Fibroblast of pulmonary artery (primary cell): ENCODE data around the gene ARL6IP5.
A peak's percentile ranks its signal among the peaks of the same experiment; 100 is the strongest.

Source experiments
- DNase-seq: peaks from one replicate; pipeline ENCODE4 v3.0.0-alpha.2; 2010; ENCODE audit warnings: low read depth
- H3K4me3 ChIP-seq: replicated peaks from 2 replicates; pipeline ENCODE4 v1.5.1; 2011; ENCODE audit warnings: low read depth, mild to moderate bottlenecking, control low read depth, low read length, moderate library complexity
- TF ChIP-seq, protein P1 (sequence below): IDR thresholded peaks from 2 replicates; pipeline ENCODE4 v1.5.1; 2011; ENCODE audit warnings: mild to moderate bottlenecking, control low read depth, low read length, inconsistent platforms; ENCODE audit errors: missing control alignments

The ARL6IP5 gene

DNA sequence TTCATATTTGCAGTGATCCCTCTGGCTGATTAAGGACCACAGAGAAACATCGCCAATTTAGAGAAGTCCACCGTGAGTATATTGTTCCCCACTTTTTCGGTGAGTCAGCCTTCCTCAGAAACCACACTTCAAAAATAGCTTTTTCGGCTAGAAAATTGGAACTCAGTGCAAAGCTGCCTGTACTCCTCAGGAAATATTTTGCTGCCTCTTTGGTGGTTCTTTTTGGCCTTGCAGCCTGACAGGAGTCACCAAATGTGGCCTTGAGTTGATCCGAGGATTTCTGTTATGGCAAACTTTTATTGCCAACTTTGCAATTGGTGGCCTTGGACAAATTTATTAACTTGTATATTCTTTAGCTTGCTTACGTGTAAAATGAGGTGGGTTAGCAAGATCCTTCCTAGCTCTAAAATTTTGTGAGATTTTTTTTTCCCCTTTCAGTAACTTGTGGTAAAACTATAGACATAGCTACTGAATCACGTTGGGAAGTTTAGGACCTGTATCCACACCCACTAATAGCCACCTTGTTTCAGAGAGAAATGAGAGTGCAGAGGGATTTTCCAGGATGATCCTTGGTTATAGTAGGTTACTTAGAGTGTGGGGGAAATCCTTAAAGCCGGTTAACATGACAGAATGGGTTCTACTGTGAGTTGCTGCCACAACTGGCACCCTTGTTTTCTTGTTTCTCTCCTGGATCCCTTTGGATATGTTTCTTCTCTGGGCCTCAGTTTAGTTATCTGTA is 9.9 kb downstream of the ARL6IP5 start:
- DNase-seq: peak; percentile 23
- TF ChIP-seq, protein P1, sequence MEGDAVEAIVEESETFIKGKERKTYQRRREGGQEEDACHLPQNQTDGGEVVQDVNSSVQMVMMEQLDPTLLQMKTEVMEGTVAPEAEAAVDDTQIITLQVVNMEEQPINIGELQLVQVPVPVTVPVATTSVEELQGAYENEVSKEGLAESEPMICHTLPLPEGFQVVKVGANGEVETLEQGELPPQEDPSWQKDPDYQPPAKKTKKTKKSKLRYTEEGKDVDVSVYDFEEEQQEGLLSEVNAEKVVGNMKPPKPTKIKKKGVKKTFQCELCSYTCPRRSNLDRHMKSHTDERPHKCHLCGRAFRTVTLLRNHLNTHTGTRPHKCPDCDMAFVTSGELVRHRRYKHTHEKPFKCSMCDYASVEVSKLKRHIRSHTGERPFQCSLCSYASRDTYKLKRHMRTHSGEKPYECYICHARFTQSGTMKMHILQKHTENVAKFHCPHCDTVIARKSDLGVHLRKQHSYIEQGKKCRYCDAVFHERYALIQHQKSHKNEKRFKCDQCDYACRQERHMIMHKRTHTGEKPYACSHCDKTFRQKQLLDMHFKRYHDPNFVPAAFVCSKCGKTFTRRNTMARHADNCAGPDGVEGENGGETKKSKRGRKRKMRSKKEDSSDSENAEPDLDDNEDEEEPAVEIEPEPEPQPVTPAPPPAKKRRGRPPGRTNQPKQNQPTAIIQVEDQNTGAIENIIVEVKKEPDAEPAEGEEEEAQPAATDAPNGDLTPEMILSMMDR: no peak
- no peak overlapping the region for H3K4me3 ChIP-seq

DNA sequence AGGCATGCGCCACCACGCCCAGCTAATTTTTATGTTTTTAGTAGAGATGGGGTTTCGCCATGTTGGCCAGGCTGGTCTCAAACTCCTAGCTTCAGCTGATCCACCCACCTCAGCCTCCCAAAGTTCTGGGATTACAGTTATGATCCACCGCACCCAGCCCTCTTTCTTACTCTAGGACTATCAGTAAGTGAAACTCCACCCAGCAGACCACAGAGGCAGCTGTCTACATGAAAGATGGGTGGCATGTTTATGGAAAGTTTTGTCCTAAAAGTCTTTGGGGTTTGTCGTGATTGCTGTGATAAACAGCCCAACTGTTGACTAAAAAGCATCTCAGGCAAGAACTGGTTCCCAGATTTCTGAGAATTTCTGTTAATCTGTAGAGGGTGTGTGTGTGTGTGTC is 10.9 kb downstream of the ARL6IP5 start:
- TF ChIP-seq, protein P1: no peak
- H3K4me3 ChIP-seq: no peak overlapping the region
- DNase-seq: no peak

DNA sequence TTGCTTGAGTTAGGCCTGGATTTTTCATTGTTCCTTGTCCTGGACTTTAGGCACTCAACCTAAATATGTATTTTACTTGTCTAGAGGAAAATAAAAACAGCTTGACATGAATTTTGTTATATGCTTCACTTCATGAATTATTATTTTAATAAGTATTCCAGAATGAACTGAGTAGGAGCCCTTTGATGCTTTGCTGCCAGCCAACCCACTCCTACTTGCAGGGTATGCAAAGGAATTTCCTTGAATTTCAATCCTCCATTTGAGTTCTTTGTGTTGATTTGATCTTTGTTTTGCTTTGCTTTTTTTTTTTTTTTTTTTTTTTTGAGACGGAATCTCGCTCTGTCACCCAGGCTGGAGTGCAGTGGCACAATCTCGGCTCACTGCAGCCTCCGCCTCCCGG is 11.6 kb downstream of the ARL6IP5 start:
- H3K4me3 ChIP-seq: no peak overlapping the region
- no peak for DNase-seq
- TF ChIP-seq, protein P1: no peak

DNA sequence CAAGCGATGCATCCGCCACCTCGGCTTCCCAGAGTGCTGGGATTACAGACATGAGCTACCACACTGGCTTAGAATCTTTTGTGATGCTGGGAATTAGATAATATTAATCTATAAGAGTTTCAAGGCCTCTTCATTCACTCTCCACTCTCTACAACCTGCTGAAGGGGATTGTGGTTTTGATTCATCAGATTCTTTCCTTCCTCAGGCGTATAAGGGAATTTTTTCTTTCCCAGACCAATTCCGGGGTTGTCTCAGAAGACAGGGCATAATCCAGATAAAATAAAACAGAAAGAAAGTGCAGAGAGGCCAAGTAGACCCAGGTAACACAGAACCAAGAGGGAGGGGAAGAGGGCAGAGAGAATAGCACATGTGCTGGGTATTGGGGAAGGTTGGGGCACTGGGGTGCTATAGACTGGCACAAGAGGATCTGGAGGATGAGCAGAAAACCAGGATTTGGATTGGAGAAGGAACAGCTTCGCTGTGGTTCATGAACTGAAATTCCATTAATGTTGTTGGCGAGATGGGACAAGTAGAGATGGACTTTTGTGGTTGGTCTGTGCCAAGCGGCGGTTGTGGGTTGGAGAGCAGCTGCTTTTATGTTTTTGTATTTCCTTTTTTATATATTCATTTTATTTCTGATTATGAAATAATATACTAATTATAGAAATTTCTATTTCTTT is 12.8 kb downstream of the ARL6IP5 start:
- TF ChIP-seq, protein P1: no peak
- no peak for DNase-seq
- H3K4me3 ChIP-seq: no peak overlapping the region

DNA sequence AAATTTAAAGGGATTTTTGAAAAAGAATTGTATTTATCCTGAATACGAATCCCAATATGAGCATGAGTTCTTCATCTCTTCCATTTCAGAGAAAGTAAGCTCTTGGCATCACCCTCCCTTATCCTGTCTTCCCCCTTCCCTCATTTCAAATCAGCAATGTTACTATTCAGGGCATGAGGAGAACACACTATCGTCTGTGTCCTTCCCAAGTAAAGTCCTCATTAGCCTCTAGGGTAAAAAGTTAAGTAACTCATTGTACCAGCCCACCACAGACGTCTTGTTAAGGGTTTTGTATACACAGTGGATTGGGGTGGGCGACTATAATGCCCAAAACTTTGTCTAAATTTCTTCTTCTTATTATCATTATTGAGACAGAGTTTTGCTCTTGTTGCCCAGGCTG is 14.8 kb downstream of the ARL6IP5 start:
- TF ChIP-seq, protein P1: no peak
- no peak overlapping the region for H3K4me3 ChIP-seq
- no peak for DNase-seq

DNA sequence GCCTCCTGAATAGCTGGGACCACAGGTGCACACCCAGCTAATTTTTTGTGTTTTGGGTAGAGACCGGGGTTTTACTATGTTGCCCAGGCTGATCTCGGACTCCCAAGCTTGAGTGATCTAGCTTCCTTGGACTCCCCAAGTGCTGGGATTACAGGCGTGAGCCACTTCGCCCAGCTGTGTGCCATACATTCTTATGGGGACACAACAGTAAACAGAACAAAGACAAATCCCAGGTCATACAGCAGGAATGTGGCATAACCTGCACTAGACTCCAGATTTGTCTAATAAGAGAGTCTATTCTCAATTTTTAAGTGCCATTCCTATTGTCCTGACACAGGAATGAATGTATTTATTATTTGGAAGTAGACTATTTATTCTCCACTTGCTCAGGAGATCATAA is 17.6 kb downstream of the ARL6IP5 start:
- TF ChIP-seq, protein P1: no peak
- H3K4me3 ChIP-seq: no peak overlapping the region
- DNase-seq: no peak
